ENCODE measurements around the gene TNRC6B. TPM values are rescaled to one million over a fixed set of nuclear protein-coding genes. Genes with fewer than 3 reads are reported as not detected.

The TNRC6B gene
- total RNA-seq, 1 experiment from 2014 or later = 58.1 TPM

- Mint-ChIP-seq H3K4me1 (peaks cover 4 to 5% of the 10 kb centered on the region in 2 experiments), H3K9me3 (no peaks in the 10 kb centered on the region), H3K27ac (peak overlapping the region in 1 of 3 experiments; percentile 46; a peak in 1 of 7 replicates), H3K36me3 (ENCODE audit: insufficient read depth in 1 of 3, low read depth in 3 of 3) (peaks cover 0 to 26% (median 19%) of the 10 kb centered on the region in 3 experiments; a peak in 6 of 7 replicates), H3K27me3 (ENCODE audit: low read depth) (no peaks in the 10 kb centered on the region), H3K4me3 (no peak overlapping the region)
- no peak overlapping the region for H4K91ac ChIP-seq (ENCODE audit: insufficient read length, low read depth, low read length)
- H3K27me3 ChIP-seq (ENCODE audit: insufficient read depth, low read length) = no peaks in the 10 kb centered on the region
- no CpG with 5 or more reads among the region's 5 CpGs for WGBS (ENCODE audit: extremely low coverage, insufficient read length, low lambda C conversion rate)
- no peak overlapping the region for H3K27ac ChIP-seq (ENCODE audit: insufficient read length, low read depth, low read length)
- H2BK20ac ChIP-seq (ENCODE audit: low read depth, low read length, poor library complexity, severe bottlenecking) = no peak overlapping the region
- no peak overlapping the region for H2AFZ ChIP-seq (ENCODE audit: low read length)
- H3K18ac ChIP-seq (ENCODE audit: insufficient read length, low read depth, low read length) = no peak overlapping the region
- no peak overlapping the region for H3K4me2 ChIP-seq (ENCODE audit: insufficient read depth, insufficient read length, low read length)
- DNase-seq = no peak
- no peak overlapping the region for H4K8ac ChIP-seq (replicated peaks; ENCODE audit: insufficient read length, low read depth, low read length)
- H3K9me3 ChIP-seq (ENCODE audit: control insufficient read depth, low read depth, low read length) = no peaks in the 10 kb centered on the region
- no peaks in the 10 kb centered on the region for H4K20me1 ChIP-seq (ENCODE audit: control insufficient read depth, insufficient read depth, insufficient read length)
- no peak overlapping the region for H3K56ac ChIP-seq (ENCODE audit: insufficient read length, low read depth, low read length)
- H2BK15ac ChIP-seq (ENCODE audit: low read depth, low read length) = no peak overlapping the region
- H2BK5ac ChIP-seq (ENCODE audit: insufficient read length, low read length) = no peak overlapping the region
- no peak for TF ChIP-seq CTCF (conservative IDR thresholded peaks at IDR 0.05)
- no peak overlapping the region for H3T11ph ChIP-seq (ENCODE audit: low read length)
- no peak overlapping the region for H4K5ac ChIP-seq (ENCODE audit: insufficient read length, low read depth, low read length)
- peaks cover under 1% of the 10 kb centered on the region for H3K23me2 ChIP-seq (ENCODE audit: insufficient read length, low read depth, low read length, poor library complexity, severe bottlenecking)
- H3K9ac ChIP-seq (ENCODE audit: extremely low read depth, insufficient read length, low read length) = no peak overlapping the region
- peaks cover 6% of the 10 kb centered on the region for H3K79me1 ChIP-seq (ENCODE audit: insufficient read depth, low read depth, low read length, poor library complexity, severe bottlenecking)
- H3K4me1 ChIP-seq (ENCODE audit: insufficient read depth, low read length) = no peaks in the 10 kb centered on the region
- H3K14ac ChIP-seq (ENCODE audit: insufficient read depth, low read length) = no peak overlapping the region
- H2BK12ac ChIP-seq (ENCODE audit: insufficient read length, low read depth, low read length) = no peak overlapping the region
- no peak overlapping the region for H3K23ac ChIP-seq (ENCODE audit: insufficient read length, low read depth, low read length)
- no peak overlapping the region for H3K4ac ChIP-seq (ENCODE audit: low read depth, low read length)
- no peak overlapping the region for H2AK5ac ChIP-seq (ENCODE audit: insufficient read length, low read length)
- no peak overlapping the region for H2BK120ac ChIP-seq (ENCODE audit: low read depth, low read length, poor library complexity, severe bottlenecking)
- no peaks in the 10 kb centered on the region; the same call in 1 of the 2 replicates for H3K79me2 ChIP-seq (ENCODE audit: insufficient read depth, low read length)
These were observed 198.4 kb downstream of the TNRC6B start for GRCh38 chr22:40376149-40376548.

All from H9 (cell line).